Ectodermal cell (in vitro differentiated cells): ENCODE measurements around the gene IRX5.

Experiments used
- H3K27ac ChIP-seq: 2 replicates; pipeline ENCODE4 v1.7.0; 2013; ENCODE audit warnings: mild to moderate bottlenecking, low read depth, low read length; ENCODE audit not compliant: insufficient read depth, poor library complexity, severe bottlenecking
- H3K27me3 ChIP-seq: 2 replicates; pipeline ENCODE4 v1.7.0; 2013; ENCODE audit warnings: mild to moderate bottlenecking, low read length; ENCODE audit not compliant: insufficient read depth, control insufficient read depth, poor library complexity, severe bottlenecking
- H3K36me3 ChIP-seq: one replicate; pipeline ENCODE4 v1.7.0; 2013; ENCODE audit warnings: low read length; ENCODE audit not compliant: control insufficient read depth, insufficient read depth
- H3K4me1 ChIP-seq: one replicate; pipeline ENCODE4 v1.7.0; 2013; ENCODE audit warnings: low read length; ENCODE audit not compliant: control insufficient read depth, insufficient read depth
- H3K4me3 ChIP-seq: 2 replicates; pipeline ENCODE4 v1.7.0; 2013; ENCODE audit warnings: low read depth, low read length, control low read depth; ENCODE audit not compliant: insufficient read depth
- H3K9me3 ChIP-seq: 2 replicates; pipeline ENCODE4 v1.7.0; 2013; ENCODE audit warnings: mild to moderate bottlenecking, low read length, moderate library complexity; ENCODE audit not compliant: control insufficient read depth
- WGBS, 2 experiments: methylation state at CpG; one replicate each; pipeline ENCODE4 v1.1.7; 2013; ENCODE audit warnings: missing lambda C conversion rate in 2 of 2; 5-methylcytosine and 5-hydroxymethylcytosine counted together

IRX5 gene

GRCh38 chr16:54936201-54936978 is 5.7 kb downstream of the IRX5 start:
- peaks cover 100% of the 10 kb centered on the region for H3K27me3 ChIP-seq
- peak overlapping the region; percentile 33 for H3K27ac ChIP-seq
- no peaks in the 10 kb centered on the region for H3K36me3 ChIP-seq
- H3K4me3 ChIP-seq = peak overlapping the region; percentile 43
- H3K9me3 ChIP-seq = no peaks in the 10 kb centered on the region
- peaks cover 24% of the 10 kb centered on the region for H3K4me1 ChIP-seq
- WGBS, 2 experiments = 0 to 1% methylated on average over 56 of the region's 56 CpGs

DNA sequence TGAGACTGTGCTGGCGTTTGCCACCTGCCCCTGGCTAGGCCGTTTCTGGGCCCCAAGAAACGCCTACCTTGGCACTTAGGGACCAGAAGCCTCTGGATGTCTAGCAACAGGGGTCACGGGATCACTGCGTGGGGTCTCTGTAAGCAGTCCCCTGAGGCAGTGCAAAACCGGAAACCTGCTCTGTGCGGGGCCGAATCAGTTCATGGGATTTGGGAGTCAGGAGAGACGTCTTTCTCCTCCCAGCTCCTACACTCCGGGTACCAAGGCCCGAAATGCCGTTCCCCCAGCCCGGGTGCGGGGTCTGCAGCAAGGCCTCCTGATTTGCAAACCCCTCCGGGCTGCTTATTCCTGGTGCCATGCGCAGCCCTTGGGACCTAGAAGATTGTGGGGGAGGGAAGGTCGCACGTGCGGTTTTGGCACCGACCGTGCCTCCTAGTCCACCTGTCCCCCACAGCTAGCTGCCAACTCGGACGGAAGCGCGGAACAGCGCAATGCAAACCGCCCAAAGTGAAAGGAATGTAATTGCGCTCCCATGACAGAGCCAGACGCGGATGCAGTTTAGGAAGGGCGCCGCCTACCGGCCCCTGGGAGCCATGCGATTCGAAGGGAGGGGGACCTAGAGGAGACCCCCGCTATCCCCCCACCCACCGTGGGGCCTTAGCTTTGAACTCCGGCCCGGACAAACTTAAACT is 6.5 kb downstream of the IRX5 start:
- WGBS, 2 experiments = 0 to 1% methylated on average over 39 of the region's 39 CpGs
- no peaks in the 10 kb centered on the region for H3K9me3 ChIP-seq
- H3K36me3 ChIP-seq = no peaks in the 10 kb centered on the region
- H3K4me1 ChIP-seq = peaks cover 24% of the 10 kb centered on the region
- no peak overlapping the region for H3K27ac ChIP-seq
- H3K4me3 ChIP-seq = peak overlapping the region; percentile 43
- H3K27me3 ChIP-seq = peaks cover 100% of the 10 kb centered on the region

GRCh38 chr16:54937671-54938211 is 7.1 kb downstream of the IRX5 start:
- H3K4me1 ChIP-seq = peaks cover 24% of the 10 kb centered on the region
- peaks cover 98% of the 10 kb centered on the region for H3K27me3 ChIP-seq
- no peaks in the 10 kb centered on the region for H3K9me3 ChIP-seq
- no peak overlapping the region for H3K27ac ChIP-seq
- H3K36me3 ChIP-seq = no peaks in the 10 kb centered on the region
- peak overlapping the region; percentile 43 for H3K4me3 ChIP-seq
- 3 to 4% methylated on average over 35 of the region's 35 CpGs for WGBS, 2 experiments

GRCh38 chr16:54938212-54939028 is 7.8 kb downstream of the IRX5 start:
- Histone ChIP-seq H3K36me3 (no peaks in the 10 kb centered on the region), H3K27me3 (peaks cover 96% of the 10 kb centered on the region)

DNA sequence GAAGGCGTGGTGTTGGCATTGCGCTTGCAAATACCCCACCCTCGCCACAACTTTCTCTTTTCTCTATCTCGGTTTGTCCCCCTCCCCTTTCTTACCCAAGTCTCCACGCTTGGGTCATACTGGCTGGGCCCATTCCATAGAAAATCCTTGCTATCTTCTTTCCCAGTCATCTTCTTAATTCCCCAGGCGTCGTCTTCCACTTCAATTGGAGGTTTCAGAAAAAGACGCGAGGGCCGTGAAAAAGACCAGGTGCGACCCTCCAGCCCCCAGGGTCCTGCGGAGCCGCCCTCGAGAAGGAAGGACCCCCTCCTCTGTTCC is 8.3 kb downstream of the IRX5 start:
- H3K4me1 ChIP-seq = peaks cover 29% of the 10 kb centered on the region
- no peaks in the 10 kb centered on the region for H3K9me3 ChIP-seq
- peaks cover 90% of the 10 kb centered on the region for H3K27me3 ChIP-seq
- H3K4me3 ChIP-seq = no peak overlapping the region
- H3K27ac ChIP-seq = no peak overlapping the region
- 6 to 7% methylated on average over 14 of the region's 14 CpGs for WGBS, 2 experiments
- H3K36me3 ChIP-seq = no peaks in the 10 kb centered on the region

More at GRCh38 chr16:54938212-54939028, 7.8 kb downstream of the IRX5 start:
- Histone ChIP-seq H3K9me3 (no peaks in the 10 kb centered on the region), H3K4me3 (peak overlapping the region; percentile 43), H3K4me1 (peaks cover 29% of the 10 kb centered on the region), H3K27ac (no peak overlapping the region)
- 2% methylated on average over 59 of the region's 59 CpGs for WGBS, 2 experiments

GRCh38 chr16:54939510-54940278 is 9.0 kb downstream of the IRX5 start:
- no peak overlapping the region for H3K27ac ChIP-seq
- H3K9me3 ChIP-seq = no peaks in the 10 kb centered on the region
- no peaks in the 10 kb centered on the region for H3K36me3 ChIP-seq
- H3K4me3 ChIP-seq = no peak overlapping the region
- H3K4me1 ChIP-seq = peaks cover 29% of the 10 kb centered on the region
- WGBS, 2 experiments = 22 to 24% methylated on average over 38 of the region's 38 CpGs
- H3K27me3 ChIP-seq = peaks cover 83% of the 10 kb centered on the region

DNA sequence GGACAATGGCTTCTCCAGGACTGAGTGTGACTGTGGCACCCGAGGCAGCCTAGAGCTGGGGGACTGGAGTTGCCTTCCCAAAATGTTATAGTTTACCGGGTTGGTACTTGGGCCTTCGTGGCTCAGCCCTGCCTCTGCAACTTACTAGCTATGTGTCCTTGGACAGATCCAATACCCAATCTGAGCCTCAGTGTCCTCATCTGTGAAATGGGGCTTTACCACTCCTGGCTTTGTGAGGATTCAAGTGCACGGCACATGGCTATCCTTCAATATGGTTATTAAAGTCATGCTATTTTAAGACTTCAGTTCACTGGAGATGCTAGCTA is 9.6 kb downstream of the IRX5 start:
- H3K36me3 ChIP-seq = no peaks in the 10 kb centered on the region

DNA sequence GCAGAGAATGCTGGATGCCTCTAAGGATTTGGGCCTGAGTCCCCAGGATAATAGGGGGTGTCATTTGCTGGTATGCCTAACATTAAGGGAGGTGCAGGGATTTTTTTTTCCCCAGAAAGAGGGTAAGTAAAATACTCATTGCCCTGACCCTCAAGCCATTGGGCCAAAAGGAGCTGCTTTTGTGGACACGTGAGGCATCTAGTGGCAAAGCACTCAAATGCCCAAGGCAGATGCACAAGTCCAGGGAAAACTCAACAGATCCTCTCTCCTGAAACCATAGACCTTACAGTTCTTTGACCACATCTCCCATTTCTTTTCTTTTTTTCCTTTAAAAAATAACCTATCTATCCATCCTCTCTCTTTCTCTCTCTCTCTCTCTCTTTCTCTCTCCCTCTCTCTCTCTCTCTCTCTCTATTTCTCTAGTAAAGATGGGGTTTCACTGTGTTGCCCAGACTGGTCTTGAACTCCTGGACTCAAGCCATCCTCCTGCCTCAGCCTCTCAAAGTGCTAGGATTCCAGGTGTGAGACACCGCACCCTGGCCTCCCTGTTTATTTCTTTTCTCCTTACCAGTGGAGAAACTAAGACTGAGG is 11.8 kb downstream of the IRX5 start:
- Histone ChIP-seq H3K27me3 (peaks cover 56% of the 10 kb centered on the region), H3K4me1 (peaks cover 22% of the 10 kb centered on the region), H3K4me3 (no peak overlapping the region), H3K9me3 (no peaks in the 10 kb centered on the region), H3K27ac (no peak overlapping the region), H3K36me3 (no peaks in the 10 kb centered on the region)
- 85 to 97% methylated on average over 2 of the region's 2 CpGs for WGBS, 2 experiments

More for the DNA sequence above, 9.6 kb downstream of the IRX5 start:
- no peaks in the 10 kb centered on the region for H3K9me3 ChIP-seq
- H3K27me3 ChIP-seq = peaks cover 78% of the 10 kb centered on the region
- WGBS, 2 experiments = 74% methylated on average over 4 of the region's 4 CpGs
- H3K4me1 ChIP-seq = peaks cover 29% of the 10 kb centered on the region
- no peak overlapping the region for H3K4me3 ChIP-seq
- H3K27ac ChIP-seq = no peak overlapping the region

- Histone ChIP-seq H3K4me1 (peaks cover 7% of the 10 kb centered on the region), H3K27ac (no peak overlapping the region), H3K4me3 (no peak overlapping the region), H3K36me3 (no peaks in the 10 kb centered on the region), H3K27me3 (peaks cover 40% of the 10 kb centered on the region), H3K9me3 (no peaks in the 10 kb centered on the region)
- 69 to 89% methylated on average over 1 of the region's 1 CpG for WGBS, 2 experiments
Measured at GRCh38 chr16:54944002-54944401, 13.3 kb downstream of the IRX5 start.
